ENCODE data around the gene SNAPC5.
"Not testable (repeated sequence)": the region's sequence is repeated elsewhere in the genome, so short reads cannot be mapped to it uniquely, and the experiment has no call there.

The SNAPC5 gene, protein sequence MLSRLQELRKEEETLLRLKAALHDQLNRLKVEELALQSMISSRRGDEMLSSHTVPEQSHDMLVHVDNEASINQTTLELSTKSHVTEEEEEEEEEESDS

DNA sequence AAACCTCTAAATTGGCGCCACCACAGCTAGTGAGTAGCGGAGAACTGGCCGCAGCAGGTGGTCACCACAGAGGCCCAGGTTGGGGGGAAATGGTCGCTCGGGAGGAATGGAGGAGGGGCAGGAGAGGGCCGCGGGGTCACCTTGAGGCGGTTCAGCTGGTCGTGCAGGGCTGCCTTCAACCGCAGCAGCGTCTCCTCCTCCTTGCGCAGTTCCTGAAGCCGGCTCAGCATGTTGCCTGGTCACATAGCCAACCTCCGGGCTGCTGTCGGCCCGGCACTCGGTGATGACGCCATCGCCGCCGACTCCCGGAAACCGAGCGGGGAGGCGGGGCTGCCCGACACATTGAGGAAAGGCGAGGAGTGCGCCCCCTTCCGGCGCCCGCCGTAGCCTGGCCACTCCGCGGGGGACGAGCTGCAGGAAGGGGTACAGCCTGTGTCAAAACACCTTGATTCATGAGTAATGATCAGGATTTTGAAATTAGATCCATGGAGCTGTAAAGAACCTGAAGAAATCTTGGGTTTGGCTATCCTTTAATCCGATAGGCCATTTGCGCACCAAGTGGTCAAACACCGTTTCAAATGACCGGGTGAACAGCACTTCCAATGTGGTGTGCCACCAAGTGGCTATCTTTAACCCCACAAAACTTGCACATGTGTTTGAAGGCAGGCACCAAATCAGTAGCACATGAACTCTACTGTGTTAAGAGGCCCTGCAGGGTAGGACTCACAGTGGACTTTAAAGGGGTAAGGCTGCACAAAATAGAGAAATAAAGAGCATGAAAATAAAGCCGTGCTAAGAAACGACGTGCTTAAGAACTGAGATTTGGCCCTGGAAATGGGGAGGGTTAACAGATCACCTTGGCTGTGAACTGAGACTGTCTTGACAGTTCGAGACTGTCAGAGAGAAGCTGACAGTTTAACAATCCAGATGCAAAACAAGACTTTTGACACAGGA is at the start of gene SNAPC5:
Gene SNAPC5, minus strand, starts transcription at position 261 of the 954 bp plus-strand sequence. Its CDS starts 31 bp downstream, at position 230.
- DNase-seq (ENCODE audit: low read depth): peak; percentile 98

DNA sequence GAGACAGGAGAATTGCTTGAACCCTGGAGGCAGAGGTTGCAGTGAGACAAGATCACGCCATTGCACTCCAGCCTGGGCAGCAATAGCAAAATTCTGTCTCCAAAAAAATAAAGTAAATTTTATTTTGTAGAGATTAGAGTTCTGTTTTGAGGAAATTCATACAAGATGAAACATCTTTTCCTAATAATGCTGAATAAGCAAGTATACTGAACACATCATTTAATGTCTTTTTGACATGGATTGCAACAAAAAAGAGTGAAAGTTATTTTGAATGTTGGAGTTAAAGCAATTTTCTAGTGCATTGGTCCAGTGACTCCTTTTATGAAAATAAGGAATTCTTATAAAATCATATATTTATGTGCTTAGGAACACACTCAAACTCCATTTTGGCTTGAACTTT is 47.7 kb upstream of the SNAPC5 start:
- DNase-seq (ENCODE audit: low read depth): no peak

DNA sequence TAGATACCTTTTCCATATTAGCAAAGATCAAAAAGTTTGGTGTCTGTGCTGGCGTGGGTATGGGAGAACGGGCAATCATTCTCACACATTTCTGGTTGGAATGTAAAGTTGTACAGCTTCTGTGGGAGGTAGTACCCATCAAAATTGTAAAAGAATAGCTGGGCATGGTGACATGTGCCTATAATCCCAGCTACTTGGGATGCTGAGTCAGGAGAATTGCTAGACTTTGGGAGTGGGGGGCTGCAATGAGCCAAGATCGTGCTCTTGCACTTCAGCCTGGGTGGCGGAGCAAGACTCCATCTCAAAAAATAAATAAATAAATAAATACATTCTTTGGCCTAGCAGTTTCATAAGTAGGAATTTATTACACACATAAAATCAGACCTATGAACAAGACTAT is 45.3 kb upstream of the SNAPC5 start:
- no peak for DNase-seq (ENCODE audit: low read depth)

DNA sequence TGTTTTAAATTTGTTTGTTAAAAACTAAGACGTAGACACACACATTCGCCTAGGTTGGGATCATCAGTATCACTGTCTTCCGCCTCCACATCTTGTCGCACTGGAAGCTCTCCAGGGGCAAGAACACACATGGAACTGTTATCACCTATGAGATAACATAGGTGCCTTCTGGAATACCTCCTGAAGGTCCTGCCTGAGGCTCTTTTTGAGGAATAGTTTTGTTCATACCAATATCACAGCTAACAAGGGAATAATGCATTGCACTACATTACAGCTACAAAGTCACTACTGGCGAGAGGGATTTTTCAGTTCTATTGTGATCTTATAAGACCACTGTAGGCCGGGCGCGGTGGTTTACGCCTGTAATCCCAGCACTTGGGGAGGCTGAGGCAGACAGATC is 37.5 kb upstream of the SNAPC5 start:
- no peak for DNase-seq (ENCODE audit: low read depth)

DNA sequence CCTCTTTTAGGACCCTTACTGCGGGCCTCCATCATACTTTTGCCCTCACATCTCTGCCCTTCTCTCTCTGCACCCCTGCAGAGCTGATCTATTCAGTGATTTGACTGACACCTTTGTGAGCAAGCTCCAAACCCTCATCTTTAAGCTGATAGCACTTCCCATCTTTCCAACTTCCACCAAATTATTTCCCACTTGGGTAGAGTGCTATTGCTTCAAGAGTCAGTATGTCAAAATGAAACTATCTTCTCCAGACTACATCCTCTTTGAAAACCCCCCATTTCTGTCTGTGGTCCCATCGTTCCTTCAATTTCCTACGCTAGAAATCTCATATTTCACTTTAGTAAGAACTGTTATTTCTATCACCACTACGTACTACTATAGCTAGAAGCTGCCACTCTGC is 27.3 kb upstream of the SNAPC5 start:
- no peak for DNase-seq (ENCODE audit: low read depth)

DNA sequence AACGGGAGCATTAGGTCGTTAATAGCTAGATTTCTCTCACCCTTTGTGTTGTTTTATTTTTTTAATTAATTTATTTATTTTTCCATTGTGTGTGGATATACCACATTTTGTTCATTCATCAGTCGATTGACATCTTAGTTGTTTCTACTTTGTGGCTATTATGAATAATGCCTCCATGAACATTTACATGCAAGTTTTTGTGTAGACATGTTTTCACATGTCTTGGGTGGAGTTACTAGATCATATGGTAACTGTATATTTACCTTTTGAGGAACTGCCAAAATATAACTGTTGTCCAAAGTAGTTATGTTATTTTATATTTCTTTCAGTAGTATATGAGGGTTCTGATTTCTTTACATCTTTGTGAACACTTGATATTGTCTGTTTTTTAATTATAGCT is 26.4 kb upstream of the SNAPC5 start:
- no peak for DNase-seq (ENCODE audit: low read depth)

DNA sequence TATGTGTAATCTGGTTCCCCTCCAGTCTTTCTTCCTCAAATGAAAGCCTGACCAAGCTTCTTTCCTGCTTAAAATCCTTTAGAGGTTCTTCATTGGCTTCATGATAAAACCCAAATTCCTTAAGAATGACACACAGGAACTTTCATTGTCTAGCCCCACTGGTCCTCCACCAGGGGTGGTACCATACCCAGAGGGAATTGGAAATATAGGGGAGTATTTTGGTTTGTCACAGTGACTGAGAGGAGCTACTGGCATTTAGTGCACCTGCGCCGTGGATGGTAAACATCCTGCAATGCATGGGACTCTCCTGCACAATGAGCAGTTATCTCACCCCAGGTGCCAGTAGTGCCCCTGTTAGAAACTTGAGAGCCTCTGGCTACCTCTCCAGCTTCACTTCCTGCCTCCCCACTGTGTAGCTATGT is 18.4 kb upstream of the SNAPC5 start:
- no peak for DNase-seq (ENCODE audit: low read depth)

DNA sequence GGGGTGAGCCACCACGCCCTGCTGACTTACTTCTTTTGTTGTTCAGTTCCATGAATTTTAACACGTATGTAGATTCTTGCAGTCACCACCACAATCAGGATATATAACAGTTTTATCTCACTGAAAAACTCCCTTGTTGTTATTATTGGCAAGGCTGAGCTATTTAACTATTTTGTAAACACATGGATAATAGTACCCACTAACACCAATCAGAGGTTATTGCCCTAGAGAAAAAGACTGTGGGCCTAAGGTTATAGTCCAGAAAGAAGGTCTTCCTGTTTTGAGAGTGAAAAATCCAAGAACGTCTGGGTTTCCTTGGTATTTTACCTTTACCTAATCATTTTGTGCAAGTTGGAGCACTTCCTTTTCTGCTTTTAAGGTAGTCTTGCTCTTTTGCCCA is 17.0 kb upstream of the SNAPC5 start:
- no peak for DNase-seq (ENCODE audit: low read depth)

DNA sequence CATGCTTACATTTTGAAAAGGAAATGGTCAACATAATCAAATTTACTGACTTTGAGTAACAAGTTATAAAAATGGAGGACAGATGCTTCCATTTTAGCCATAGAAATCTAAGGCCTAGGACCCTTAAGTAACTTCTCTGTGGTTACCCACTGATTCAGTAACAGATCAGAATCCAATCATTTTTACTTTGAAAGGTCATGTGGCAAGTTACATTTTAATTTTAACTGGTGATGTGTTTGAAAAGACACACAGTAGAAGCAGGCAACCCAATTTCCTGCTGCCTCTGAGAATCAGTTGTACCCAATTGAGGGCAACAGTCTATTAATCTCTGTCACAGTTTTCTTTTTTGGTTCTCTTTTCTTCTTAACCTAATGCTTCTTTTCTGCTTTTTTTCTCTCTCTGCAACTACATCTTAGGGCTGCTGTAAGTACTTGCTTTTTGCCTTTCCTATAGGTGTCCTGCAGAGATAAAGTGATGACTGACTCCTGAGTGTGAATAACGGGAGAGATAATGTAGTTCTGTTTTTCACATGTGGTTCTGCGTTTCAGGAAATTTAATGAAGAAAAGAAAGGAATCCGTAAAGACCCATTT is 10.8 kb upstream of the SNAPC5 start:
- no peak for DNase-seq (ENCODE audit: low read depth)

DNA sequence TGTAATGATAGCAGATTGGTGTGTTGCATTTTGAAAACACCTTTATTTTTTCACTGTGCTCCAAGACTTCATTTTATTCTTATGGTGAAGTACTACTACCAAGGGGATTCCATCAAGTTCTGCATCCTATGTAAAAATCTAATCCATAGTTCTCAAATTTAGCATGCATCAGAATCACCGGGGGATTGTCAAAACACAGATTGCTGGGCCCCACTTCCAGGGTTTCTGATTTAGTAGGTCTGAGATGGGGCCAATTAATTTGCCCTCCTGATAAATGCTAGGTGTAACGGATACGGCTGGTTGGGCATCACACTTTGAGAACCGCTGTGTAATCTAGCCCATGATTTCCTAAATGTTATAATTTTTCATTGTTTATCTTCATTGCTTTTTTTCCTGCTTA is 8.3 kb upstream of the SNAPC5 start:
- no peak for DNase-seq (ENCODE audit: low read depth)

DNA sequence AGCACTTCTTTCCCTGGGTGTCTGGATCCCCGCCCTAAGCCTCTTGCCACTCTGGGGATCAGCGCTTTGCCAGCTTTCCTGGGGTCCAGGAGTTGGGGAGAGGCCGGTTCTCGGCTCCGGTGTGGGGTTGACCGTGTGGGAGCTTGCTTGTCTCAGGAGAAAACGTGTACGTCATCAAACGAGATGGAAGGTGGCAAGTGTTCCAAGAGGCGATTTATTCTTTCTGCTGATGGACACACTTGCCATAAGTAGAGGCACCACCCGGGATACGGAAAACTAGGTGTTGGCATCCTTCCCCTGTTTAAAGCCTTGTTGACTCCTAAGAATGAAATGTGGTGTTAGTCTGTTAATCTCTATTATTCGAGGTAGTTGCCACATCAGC is 7.9 kb upstream of the SNAPC5 start:
- DNase-seq (ENCODE audit: low read depth): no peak

DNA sequence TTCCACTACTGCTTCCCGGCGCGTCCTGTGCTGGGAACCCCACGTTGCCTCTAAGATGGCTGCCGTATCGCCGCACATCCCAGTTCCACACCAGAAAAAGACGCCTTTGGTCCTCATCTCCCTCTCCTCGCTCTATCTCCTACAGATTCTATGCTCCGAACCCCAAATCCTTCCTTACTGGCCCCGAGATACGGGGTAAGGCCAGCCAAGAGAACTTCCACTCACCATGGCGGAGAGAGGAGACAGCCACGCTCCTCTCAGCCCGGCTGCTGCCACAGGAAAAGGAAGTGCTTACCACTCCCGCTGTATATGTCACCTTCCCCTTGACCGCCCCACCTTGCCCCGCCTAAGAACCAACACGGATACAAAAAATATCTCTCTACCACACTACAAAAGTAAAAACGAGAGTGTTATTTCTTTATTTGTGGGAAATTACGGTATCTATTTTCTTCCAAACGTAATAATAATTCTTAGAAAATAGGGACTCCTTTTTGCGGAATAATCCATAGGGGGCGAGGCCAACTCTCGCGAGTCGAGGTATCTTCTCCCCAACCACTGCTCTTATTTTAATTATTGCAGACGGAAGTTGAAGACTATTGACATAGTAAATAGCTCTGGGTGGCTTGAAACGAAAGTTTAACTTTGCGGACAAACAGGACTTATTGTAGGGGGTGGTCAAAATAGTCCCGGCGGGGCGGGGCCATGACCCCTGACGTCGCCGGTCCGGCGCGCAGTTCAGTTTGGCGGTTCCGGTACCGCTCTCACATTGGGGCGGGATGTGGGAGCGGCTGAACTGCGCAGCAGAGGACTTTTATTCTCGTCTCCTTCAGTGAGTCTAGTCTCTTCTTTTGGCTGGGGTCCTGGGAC is 7.2 kb upstream of the SNAPC5 start, which contains the start of the genes RPL4 and ZWILCH:
Gene RPL4, minus strand, starts transcription at position 293 of the 867 bp plus-strand sequence. Its CDS starts 65 bp downstream, at position 228.
Gene ZWILCH, plus strand, starts transcription at position 764 of the 867 bp plus-strand sequence. Its CDS starts 13 bp downstream, at position 777.
- DNase-seq (ENCODE audit: low read depth): peak; percentile 57

DNA sequence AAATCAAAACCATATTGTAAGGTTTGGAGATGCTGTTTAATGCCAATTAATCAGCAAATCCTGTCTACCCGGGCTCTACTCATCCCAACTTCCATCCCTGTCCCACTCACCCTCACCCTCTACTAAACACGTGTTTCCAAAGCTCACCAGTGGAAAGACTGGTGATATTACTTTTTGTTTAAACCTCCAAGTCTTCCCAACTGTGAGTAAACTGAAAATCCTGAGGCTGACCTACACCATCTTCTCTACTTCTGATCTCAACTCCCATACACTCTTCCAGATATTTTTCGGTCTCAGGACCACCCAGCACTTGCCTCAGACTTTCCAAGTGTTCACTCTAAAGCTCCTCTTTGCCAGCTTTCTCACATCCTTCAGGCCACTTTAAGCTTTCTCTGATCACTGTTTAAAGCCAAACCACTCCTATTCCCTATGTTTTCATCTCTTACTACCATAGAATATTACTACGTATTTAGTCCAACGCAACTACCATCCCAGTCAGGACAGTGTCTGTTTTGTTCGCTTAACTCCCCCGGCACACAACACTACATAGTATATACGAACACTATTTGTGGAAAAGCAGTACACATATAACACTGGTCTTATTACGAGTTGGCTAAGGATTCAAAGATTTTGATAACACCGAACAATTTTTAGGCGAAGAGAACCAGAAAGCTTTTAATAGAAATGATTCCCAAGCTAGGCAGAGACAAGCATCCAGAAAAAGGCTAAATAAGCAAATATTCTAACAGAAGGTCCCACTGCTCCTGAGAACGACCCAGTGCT is 6.4 kb upstream of the SNAPC5 start:
- no peak for DNase-seq (ENCODE audit: low read depth)

DNA sequence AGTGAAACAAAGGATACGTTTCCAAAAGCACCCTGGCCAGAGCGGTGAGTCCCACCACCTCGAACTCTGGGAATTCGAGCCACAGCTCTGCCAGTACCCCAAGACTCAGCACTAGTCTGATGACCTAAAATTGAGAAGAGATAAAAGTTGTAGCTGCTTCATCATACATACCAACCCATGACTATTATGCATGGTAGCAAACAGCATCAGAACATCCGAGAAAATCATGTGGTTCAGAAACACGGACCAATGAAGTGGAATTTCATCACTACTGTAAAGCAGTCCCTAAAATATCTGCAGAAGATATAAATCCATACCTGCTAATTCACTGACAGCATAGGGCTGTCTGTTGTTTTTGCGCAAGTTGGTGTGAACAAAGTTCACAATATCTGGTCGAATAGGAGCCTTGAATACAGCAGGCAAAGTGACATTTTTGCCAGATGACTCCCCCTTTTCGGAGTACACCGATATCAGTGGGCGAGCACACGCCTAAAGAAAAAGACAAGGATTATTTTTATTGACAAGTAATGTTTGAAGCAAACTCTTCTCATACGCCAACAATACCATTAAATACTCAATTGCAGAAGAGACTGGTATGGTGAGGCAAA is 5.6 kb upstream of the SNAPC5 start:
- not testable (repeated sequence) for DNase-seq (ENCODE audit: low read depth)

DNA sequence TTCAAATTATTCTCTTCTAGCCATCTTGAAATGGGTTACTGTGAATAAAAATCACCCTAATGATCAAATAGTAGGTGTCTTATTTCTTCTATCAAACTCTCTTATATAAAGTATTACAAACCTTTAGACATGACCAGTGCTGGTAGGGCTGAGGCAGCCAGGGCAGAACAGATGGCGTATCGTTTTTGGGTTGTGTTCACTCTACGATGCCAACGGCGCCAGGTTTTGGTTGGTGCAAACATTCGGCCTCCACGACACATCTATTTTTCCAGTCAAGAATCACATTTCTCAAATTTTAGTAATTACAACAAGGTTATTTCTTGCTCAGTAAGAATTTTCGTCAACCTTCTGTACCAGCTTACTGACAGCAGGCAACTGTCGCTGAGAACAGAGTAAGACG is 4.9 kb upstream of the SNAPC5 start:
- no peak for DNase-seq (ENCODE audit: low read depth)

DNA sequence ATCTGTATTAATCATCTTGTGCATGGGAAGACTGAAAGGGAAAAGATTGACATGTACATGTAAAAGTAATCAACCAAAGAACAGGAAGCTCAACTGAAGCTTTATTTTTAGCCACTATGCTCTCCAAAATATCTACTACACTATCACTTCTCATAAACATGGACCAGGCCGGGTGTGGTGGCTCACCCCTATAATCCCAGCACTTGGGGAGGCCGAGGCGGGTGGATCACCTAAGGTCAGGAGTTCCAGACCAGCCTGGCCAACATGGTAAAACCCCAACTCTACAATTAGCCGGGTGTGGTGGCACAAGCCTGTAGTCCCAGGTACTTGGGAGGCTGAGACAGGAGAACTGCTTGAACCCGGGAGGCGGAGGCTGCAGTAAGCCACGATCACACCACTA is 2.8 kb upstream of the SNAPC5 start:
- DNase-seq (ENCODE audit: low read depth): not testable (repeated sequence)

DNA sequence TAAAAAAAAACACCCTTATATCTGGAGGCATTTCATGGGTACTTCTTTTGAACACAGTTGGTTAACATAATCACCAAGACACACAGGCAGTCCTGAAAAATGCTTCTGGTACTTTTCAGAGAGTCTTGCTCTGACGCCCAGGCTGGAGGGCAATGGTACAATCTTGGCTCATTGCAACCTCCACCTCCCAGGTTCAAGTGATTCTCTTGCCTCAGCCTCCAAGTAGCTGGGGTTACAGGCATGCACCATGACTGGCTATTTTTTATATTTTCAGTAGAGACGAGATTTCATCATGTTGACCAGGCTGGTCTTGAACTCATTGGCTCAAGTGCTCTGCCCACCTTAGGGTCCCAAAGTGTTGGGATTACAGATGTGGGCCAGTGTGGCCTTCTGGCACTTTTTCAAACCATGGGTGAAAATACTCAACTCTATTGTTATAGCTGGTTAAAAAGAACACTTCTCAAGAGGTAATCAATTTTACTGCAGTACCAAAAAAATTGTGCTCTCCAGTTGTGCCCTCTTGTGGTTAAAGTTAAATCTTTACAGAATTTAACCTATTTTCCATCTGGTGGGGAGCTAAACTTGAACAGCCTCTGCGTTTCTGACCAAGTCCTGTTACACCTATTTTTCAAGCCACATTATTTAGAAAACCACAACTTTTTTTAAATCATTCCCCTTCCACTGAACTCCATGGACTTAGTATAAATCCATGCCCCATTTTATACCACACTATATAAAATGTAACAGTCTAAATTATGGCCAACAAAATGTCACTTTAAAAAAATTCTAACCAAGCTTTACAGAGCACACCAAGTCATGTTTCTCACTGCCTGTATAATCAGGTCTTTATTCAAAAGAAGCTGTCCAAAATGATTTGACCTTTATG is 1.2 kb upstream of the SNAPC5 start:
- DNase-seq (ENCODE audit: low read depth): no peak

DNA sequence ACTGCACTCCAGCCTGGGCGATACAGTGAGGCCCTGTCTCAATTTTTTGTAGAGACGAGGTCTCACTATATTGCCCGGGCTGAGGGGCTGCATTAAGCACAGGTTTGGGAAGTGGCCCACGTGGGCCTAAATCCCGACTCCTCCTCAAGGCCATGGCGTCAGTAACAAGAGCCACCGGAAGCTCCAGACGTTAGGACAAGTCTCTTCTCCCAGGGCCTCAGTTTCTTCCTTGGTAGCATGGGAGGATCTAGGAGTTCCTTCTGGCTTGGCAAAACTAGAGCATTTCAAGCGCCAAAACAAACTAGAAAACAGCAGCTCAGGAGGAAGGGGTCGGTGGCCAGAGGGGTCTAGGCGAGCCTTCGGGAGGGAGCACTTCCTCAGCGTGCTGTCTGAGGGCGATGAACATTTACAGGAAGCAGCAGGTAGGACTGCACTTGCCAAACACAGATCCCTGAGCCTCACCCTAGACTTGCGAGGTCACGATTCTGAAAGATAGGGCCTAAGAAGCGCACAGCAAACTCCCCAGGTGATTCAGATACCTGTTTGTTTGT is 536 bp downstream of the SNAPC5 start:
- no peak for DNase-seq (ENCODE audit: low read depth)

DNA sequence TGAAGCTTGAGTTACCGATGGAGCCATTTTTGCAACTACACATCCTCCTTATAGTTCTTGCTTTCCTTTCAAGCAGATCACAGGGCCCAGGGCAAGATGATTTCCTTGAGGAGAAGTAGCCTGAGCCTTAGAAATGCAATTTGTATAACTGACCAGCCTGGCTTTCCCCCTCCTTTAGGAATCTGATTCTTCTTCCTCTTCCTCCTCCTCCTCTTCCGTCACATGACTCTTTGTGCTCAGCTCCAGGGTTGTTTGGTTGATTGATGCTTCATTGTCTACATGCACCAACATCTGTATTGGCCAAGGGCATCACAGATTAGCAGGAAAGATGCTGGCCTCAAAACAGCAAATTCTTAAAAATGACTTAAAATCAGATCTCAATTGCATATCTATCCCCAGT is 3.3 kb downstream of the SNAPC5 start:
- no peak for DNase-seq (ENCODE audit: low read depth)
